ENCODE data around the gene CD302. TPM values are rescaled to one million over a fixed set of nuclear protein-coding genes. Genes with fewer than 3 reads are reported as not detected.

The CD302 gene, protein sequence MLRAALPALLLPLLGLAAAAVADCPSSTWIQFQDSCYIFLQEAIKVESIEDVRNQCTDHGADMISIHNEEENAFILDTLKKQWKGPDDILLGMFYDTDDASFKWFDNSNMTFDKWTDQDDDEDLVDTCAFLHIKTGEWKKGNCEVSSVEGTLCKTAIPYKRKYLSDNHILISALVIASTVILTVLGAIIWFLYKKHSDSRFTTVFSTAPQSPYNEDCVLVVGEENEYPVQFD
- total RNA-seq, result 4.1 and 7.1 TPM in 2 replicates

DNA sequence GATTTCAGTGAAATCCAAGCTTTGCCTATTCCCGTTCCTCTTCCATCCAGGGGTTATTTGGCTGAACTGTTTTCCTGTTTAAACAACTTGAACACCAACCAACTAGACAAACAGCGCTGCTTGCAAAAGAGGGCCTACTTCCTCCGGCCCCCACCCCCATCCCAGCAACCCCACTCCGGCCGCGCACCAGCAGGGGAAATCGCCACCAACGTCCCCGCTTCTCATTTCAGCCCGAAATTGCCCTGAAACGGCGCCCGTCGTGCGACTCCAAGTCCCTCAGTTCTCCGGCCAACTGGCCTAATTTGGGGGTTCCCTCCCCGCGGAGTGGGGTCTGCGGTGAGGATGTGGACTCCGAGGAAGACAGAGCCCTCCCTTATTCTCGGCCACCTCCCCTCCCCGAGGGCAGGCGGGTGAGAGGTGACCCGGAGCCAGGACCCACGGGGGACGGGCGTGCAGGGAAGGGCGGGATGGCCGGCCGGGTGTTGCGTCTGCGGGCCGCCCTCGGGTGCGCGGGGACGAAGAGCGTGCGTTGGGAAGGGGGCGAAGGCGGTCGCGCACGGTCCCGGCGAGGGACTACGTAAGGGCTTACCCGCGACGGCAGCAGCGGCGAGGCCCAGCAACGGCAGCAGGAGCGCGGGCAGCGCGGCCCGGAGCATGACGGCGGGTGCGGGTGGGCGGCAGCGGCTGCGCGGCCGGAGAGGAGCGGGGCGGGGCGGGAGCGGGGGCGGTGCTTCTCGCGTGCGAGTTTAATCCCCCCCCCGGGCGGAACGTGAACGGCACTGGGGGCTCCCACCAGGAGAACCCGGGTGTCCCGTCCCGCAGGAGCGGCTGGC lies at the start of gene CD302:
Gene CD302 (minus strand): TSS at position 666 of the 833 bp plus-strand sequence. CDS start 10 bp downstream, at position 656.

Other genes starting within 250 kb of the CD302 start
- 46.9 and 48.7 TPM in 2 replicates for gene BAZ2B, start 181.7 kb downstream of the CD302 start, total RNA-seq
- gene MARCHF7, start 85.7 kb downstream of the CD302 start, total RNA-seq, result 141 and 170 TPM in 2 replicates
- under 0.01 and 0.22 TPM in 2 replicates for gene LY75, start 106.5 kb upstream of the CD302 start, total RNA-seq

All from uterine smooth muscle cell (primary cell).